ENCODE results near the gene STK32B. TPM values are rescaled to one million over a fixed set of nuclear protein-coding genes. Genes with fewer than 3 reads are reported as not detected.

The STK32B gene
- polyA plus RNA-seq, 1 of the 3 experiments (the other 2 are of a cell fraction): 0.20 TPM

GRCh38 chr4:5128569-5128968 is 77.3 kb downstream of the STK32B start:
- H3K4me1 ChIP-seq (ENCODE audit: control insufficient read depth in 1 of 2, insufficient read depth in 2 of 2, low read depth in 1 of 2, low read length in 1 of 2): no peaks in the 10 kb centered on the region
- no peaks in the 10 kb centered on the region for H3K36me3 ChIP-seq (replicated peaks in 1 of 2; ENCODE audit: control insufficient read depth in 1 of 2, insufficient read depth in 2 of 2, low read length in 1 of 2)
- H3K4me3 ChIP-seq (ENCODE audit: low read depth in 2 of 2, low read length in 1 of 2): no peak overlapping the region
- no peak overlapping the region for H2AFZ ChIP-seq (ENCODE audit: low read depth)
- H3F3A ChIP-seq (replicated peaks; ENCODE audit: insufficient read depth): no peaks in the 10 kb centered on the region
- ChIA-PET POLR2A (no interaction called here), CTCF (interaction anchor here (0.6 to 1.3 kb wide), 2 partner anchors 13 to 77 kb away, joined by 3 read pairs; partner anchors contain the start of gene STK32B)
- H3K9me2 ChIP-seq: no peaks in the 10 kb centered on the region
- no peaks in the 10 kb centered on the region for H3K79me2 ChIP-seq (ENCODE audit: insufficient read depth)
- H3K9me3 ChIP-seq: no peaks in the 10 kb centered on the region
- H4K20me1 ChIP-seq (ENCODE audit: insufficient read depth): no peaks in the 10 kb centered on the region
- H3K27ac ChIP-seq (ENCODE audit: low read depth in 2 of 2, low read length in 1 of 2): no peak overlapping the region
- DNase-seq: no peak
- TF ChIP-seq NRF1 (IDR thresholded peaks at IDR 0.05; ENCODE audit: low read depth, low read length): no peak
- no peak for TF ChIP-seq RAD21 (IDR thresholded peaks at IDR 0.05; ENCODE audit: low read length)
- TF ChIP-seq EZH2phosphoT487 (IDR thresholded peaks at IDR 0.05; ENCODE audit: borderline replicate concordance, low read depth): no peak
- TF ChIP-seq NFIC (IDR thresholded peaks at IDR 0.05; ENCODE audit: borderline replicate concordance): no peak
- no peak for TF ChIP-seq RXRA (IDR thresholded peaks at IDR 0.05; ENCODE audit: borderline replicate concordance, low read depth)
- no peak for TF ChIP-seq GABPA (IDR thresholded peaks at IDR 0.05; ENCODE audit: low read depth)
- TF ChIP-seq, protein P1, sequence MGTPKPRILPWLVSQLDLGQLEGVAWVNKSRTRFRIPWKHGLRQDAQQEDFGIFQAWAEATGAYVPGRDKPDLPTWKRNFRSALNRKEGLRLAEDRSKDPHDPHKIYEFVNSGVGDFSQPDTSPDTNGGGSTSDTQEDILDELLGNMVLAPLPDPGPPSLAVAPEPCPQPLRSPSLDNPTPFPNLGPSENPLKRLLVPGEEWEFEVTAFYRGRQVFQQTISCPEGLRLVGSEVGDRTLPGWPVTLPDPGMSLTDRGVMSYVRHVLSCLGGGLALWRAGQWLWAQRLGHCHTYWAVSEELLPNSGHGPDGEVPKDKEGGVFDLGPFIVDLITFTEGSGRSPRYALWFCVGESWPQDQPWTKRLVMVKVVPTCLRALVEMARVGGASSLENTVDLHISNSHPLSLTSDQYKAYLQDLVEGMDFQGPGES (IDR thresholded peaks at IDR 0.05; ENCODE audit: low read depth, low read length): no peak
- no peak for TF ChIP-seq FOXM1 (IDR thresholded peaks at IDR 0.05; ENCODE audit: low read depth)
- TF ChIP-seq SIN3A (IDR thresholded peaks at IDR 0.05; ENCODE audit: borderline replicate concordance, low read depth, low read length): no peak
- no peak for TF ChIP-seq TAF1 (IDR thresholded peaks at IDR 0.05; ENCODE audit: borderline replicate concordance, low read depth, low read length)
- H3K27me3 ChIP-seq (ENCODE audit: insufficient read depth): no peaks in the 10 kb centered on the region
- 14% methylated on average over 4 of the region's 5 CpGs for WGBS (ENCODE audit: low lambda C conversion rate)
- H3K4me2 ChIP-seq: no peak overlapping the region
- H3K9ac ChIP-seq: no peak overlapping the region

GRCh38 chr4:5133201-5133600 is 81.9 kb downstream of the STK32B start:
- Histone ChIP-seq H2AFZ (ENCODE audit: low read depth) (no peak overlapping the region), H3K9me2 (no peaks in the 10 kb centered on the region), H3K27ac (ENCODE audit: low read depth in 2 of 2, low read length in 1 of 2) (no peak overlapping the region), H3K4me2 (no peak overlapping the region), H3K27me3 (ENCODE audit: insufficient read depth) (peaks cover 3% of the 10 kb centered on the region; the same call in 1 of the 2 replicates), H3K4me1 (ENCODE audit: control insufficient read depth in 1 of 2, insufficient read depth in 2 of 2, low read depth in 1 of 2, low read length in 1 of 2) (no peaks in the 10 kb centered on the region), H3K36me3 (replicated peaks in 1 of 2; ENCODE audit: control insufficient read depth in 1 of 2, insufficient read depth in 2 of 2, low read length in 1 of 2) (no peaks in the 10 kb centered on the region), H3K79me2 (ENCODE audit: insufficient read depth) (no peaks in the 10 kb centered on the region), H3K9ac (no peak overlapping the region), H3K9me3 (no peaks in the 10 kb centered on the region), H3F3A (replicated peaks; ENCODE audit: insufficient read depth) (no peaks in the 10 kb centered on the region), H4K20me1 (ENCODE audit: insufficient read depth) (no peaks in the 10 kb centered on the region), H3K4me3 (ENCODE audit: low read depth in 2 of 2, low read length in 1 of 2) (no peak overlapping the region)
- WGBS (ENCODE audit: low lambda C conversion rate): 60% methylated on average over 2 of the region's 2 CpGs
- DNase-seq: no peak
- ChIA-PET CTCF (no interaction called here), POLR2A (no interaction called here)
- TF ChIP-seq NRF1 (IDR thresholded peaks at IDR 0.05; ENCODE audit: low read depth, low read length) (no peak), RCOR1 (IDR thresholded peaks at IDR 0.05; ENCODE audit: low read length) (no peak), RXRA (IDR thresholded peaks at IDR 0.05; ENCODE audit: borderline replicate concordance, low read depth) (no peak), RAD21 (IDR thresholded peaks at IDR 0.05; ENCODE audit: low read length) (no peak), NFIC (IDR thresholded peaks at IDR 0.05; ENCODE audit: borderline replicate concordance) (no peak)

Measured in SK-N-SH (cell line).